CD4-positive, alpha-beta T cell (primary cell): ENCODE measurements around the gene CA7. TPM values are rescaled to one million over a fixed set of nuclear protein-coding genes. Genes with fewer than 3 reads are reported as not detected.

ENCODE experiments used
- ATAC-seq: fragments of 200-7000 bp; cut with Tn5 transposase; one replicate; pipeline ENCODE4 v1.10.0; 2022; ENCODE audit warnings: mild to moderate bottlenecking; ENCODE audit not compliant: poor library complexity
- CTCF ChIA-PET: fragments of 350-600 bp; sonication (Branson Sonifier 250); formaldehyde crosslinking; loops from one replicate; lab custom pipeline; 2021; ENCODE audit warnings: antibody characterized with exemption, inconsistent platforms; lab: Charles Lee
- POLR2A ChIA-PET: fragments of 350-600 bp; sonication (Branson Sonifier 250); formaldehyde crosslinking; loops from one replicate; lab custom pipeline; 2021; ENCODE audit warnings: antibody characterized with exemption, inconsistent platforms; lab: Charles Lee
- DNase-seq, 14 experiments: peaks; one replicate each; pipeline ENCODE4 v3.0.0-alpha.2; 2013 to 2020; ENCODE audit warnings: mixed read lengths in 2 of 14
- H3K27ac ChIP-seq, 2 donors: one replicate each; pipeline versions ENCODE4 v1.5.1 to v1.7.0; 2013; ENCODE audit warnings: low read length in 2 of 2, low read depth in 1 of 2, mild to moderate bottlenecking in 1 of 2
- H3K27me3 ChIP-seq, 2 experiments: 1 replicate in 1 of 2; 2 replicates in 1 of 2; pipeline versions ENCODE4 v1.6.1 to v1.7.0; 2013; ENCODE audit warnings: low read length in 2 of 2, control low read depth in 1 of 2, mild to moderate bottlenecking in 1 of 2, moderate library complexity in 1 of 2; ENCODE audit not compliant: insufficient read depth in 2 of 2, control insufficient read depth in 1 of 2
- H3K36me3 ChIP-seq: one replicate; pipeline ENCODE4 v1.6.1; 2013; ENCODE audit warnings: low read length, control low read depth; ENCODE audit not compliant: insufficient read depth
- H3K4me1 ChIP-seq: one replicate; pipeline ENCODE4 v1.6.1; 2013; ENCODE audit warnings: low read length, control low read depth; ENCODE audit not compliant: insufficient read depth
- H3K4me3 ChIP-seq: one replicate; pipeline ENCODE4 v1.5.1; 2013; ENCODE audit warnings: mild to moderate bottlenecking, low read length, moderate library complexity
- H3K9me3 ChIP-seq, 2 experiments: 1 replicate in 1 of 2; 2 replicates in 1 of 2; pipeline versions ENCODE4 v1.6.1 to v1.7.0; 2013; ENCODE audit warnings: low read length in 2 of 2, mild to moderate bottlenecking in 2 of 2, control low read depth in 1 of 2, moderate library complexity in 1 of 2; ENCODE audit not compliant: control insufficient read depth in 1 of 2, insufficient read depth in 1 of 2
- H3K27ac Mint-ChIP-seq: one replicate; pipeline ENCODE4 v1.8.0; 2020; ENCODE audit warnings: mixed read lengths
- H3K27me3 Mint-ChIP-seq: one replicate; pipeline ENCODE4 v1.8.0; 2021; ENCODE audit warnings: mixed read lengths
- H3K36me3 Mint-ChIP-seq: one replicate; pipeline ENCODE4 v1.8.0; 2021; ENCODE audit warnings: low read depth, mixed read lengths
- H3K4me1 Mint-ChIP-seq: one replicate; pipeline ENCODE4 v1.8.0; 2021; ENCODE audit warnings: low read depth, mixed read lengths
- H3K4me3 Mint-ChIP-seq: one replicate; pipeline ENCODE4 v1.8.0; 2020; ENCODE audit warnings: mild to moderate bottlenecking, mixed read lengths
- H3K9me3 Mint-ChIP-seq: one replicate; pipeline ENCODE4 v1.8.0; 2020; ENCODE audit warnings: mixed read lengths
- intact Hi-C, 2 experiments: fragments of 100-400 bp; cut with DNase I in 1 of 2; cut with micrococcal nuclease in 1 of 2; formaldehyde crosslinking; loops; one replicate each; pipeline versions ENCODE4 v1.15.1 to v1.9.0; 2023 to 2025; cut with DNase I, micrococcal nuclease
- total RNA-seq, 174 experiments: library from RNA in 2 of 174; stranded (reverse) in 2 of 174; gene quantifications; one replicate each; pipeline ENCODE4 v1.2.3 and lab custom pipeline; 2021 to 2026
- TF ChIP-seq, protein P1 (sequence below): fragments of 200-600 bp; IDR thresholded peaks from one replicate; pipeline ENCODE4 v1.8.0; 2022; ENCODE audit warnings: antibody characterized with exemption, mild to moderate bottlenecking

Gene CA7
- total RNA-seq, 2 experiments from 2014 or later: not detected

DNA sequence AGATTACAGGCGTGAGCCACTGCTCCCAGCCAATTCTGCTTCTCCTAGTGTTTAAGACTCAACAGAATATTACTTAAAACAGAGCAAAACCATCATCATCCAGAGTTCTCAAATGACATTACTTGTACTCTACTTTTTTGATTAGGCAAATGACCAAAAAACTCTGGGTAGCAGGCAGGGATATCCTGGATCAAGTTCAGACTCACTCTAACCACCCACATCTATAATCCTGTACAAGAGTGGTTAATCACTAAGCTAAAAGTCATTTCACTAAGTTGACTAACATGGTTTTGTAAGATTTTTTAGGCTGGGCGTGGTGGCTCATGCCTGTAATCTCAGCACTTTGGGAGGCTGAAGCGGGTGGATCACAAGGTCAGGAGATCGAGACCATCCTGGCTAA lies 20.2 kb upstream of the CA7 start:
- H3K27me3 Mint-ChIP-seq: no peaks in the 10 kb centered on the region
- no peaks in the 10 kb centered on the region for H3K9me3 ChIP-seq
- H3K4me1 Mint-ChIP-seq: peaks cover 43% of the 10 kb centered on the region
- peaks cover 14% of the 10 kb centered on the region for H3K4me1 ChIP-seq
- H3K27ac Mint-ChIP-seq: no peak overlapping the region
- intact Hi-C loops: no loop called here
- peaks cover 84% of the 10 kb centered on the region for H3K36me3 Mint-ChIP-seq
- TF ChIP-seq, protein P1, sequence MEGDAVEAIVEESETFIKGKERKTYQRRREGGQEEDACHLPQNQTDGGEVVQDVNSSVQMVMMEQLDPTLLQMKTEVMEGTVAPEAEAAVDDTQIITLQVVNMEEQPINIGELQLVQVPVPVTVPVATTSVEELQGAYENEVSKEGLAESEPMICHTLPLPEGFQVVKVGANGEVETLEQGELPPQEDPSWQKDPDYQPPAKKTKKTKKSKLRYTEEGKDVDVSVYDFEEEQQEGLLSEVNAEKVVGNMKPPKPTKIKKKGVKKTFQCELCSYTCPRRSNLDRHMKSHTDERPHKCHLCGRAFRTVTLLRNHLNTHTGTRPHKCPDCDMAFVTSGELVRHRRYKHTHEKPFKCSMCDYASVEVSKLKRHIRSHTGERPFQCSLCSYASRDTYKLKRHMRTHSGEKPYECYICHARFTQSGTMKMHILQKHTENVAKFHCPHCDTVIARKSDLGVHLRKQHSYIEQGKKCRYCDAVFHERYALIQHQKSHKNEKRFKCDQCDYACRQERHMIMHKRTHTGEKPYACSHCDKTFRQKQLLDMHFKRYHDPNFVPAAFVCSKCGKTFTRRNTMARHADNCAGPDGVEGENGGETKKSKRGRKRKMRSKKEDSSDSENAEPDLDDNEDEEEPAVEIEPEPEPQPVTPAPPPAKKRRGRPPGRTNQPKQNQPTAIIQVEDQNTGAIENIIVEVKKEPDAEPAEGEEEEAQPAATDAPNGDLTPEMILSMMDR: no peak
- DNase-seq (no peak), ATAC-seq (no peak)
- ChIA-PET CTCF (interaction anchor here (2.5 to 2.6 kb wide), 2 partner anchors 44 kb away, joined by 6 to 8 read pairs; no protein-coding TSS in a partner anchor), POLR2A (interaction anchor here (0.8 kb wide), 1 partner anchor 14 kb away, joined by 4 read pairs; no protein-coding TSS in a partner anchor)
- H3K4me3 ChIP-seq: no peak overlapping the region
- no peaks in the 10 kb centered on the region for H3K9me3 Mint-ChIP-seq
- no peak overlapping the region for H3K27ac ChIP-seq
- H3K27me3 ChIP-seq: no peaks in the 10 kb centered on the region
- peaks cover 63% of the 10 kb centered on the region for H3K36me3 ChIP-seq
- no peak overlapping the region for H3K4me3 Mint-ChIP-seq

DNA sequence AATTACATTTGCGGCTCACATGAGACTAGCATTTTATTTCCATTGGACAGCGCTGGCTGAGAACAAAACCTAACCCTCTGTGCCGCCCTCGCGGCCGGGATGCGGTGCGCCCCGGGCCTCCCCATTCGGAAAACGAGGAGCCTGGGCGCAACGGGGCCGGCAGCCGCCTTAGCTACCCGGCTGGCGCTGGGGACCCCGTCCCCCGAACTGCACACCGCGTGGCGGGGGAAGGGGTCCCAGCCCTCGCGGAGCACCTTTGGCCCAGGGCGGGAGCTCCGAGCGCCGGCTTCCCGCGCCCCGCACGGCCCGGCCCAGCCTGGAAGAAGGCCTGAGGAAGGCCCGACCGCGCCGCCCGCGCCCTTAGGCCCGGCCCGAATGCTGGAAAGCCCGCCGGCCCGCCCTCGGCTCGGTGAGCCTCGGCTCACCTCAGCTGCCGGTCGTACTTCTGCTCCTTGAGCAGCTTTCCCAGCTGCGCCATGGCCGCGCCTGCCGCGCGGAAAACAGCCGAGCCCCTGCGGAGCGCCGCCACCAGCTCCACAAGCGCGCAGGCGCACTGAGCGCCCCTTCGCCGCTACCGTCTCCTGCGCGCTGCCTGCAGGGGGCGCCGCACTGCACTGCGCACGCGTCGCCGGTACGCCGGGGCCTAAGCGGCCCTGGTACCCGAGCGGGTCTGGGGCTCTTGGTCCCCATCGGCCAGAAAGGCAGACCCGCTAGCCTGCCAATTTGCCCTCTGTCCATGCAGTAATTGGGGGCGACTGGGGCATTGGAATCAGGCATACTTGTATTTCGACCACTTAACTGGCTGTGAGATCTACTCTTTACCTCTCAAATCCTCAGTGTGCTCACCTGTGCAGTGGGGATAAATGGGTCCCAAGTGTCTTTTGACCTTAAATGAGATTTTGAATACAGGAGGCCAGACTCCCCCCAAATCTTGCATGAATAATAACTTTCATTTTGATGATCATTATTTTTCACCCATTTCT lies 13.5 kb upstream of the CA7 start, which contains the start of gene NAE1:
TSS of gene NAE1 (minus strand) at position 555 of the 983 bp plus-strand sequence. CDS start at position 478, 77 bp downstream.
- Mint-ChIP-seq H3K27me3 (no peaks in the 10 kb centered on the region), H3K36me3 (peaks cover 33% of the 10 kb centered on the region), H3K27ac (peak within 1 kb of the TSS; percentile 67), H3K4me3 (peak within 1 kb of the TSS; percentile 84), H3K9me3 (no peaks in the 10 kb centered on the region), H3K4me1 (peaks cover 38% of the 10 kb centered on the region)
- intact Hi-C loops: loop anchor here (2.0 kb wide), 2 partner anchors 38 to 80 kb away; partner anchors contain the start of gene DYNC1LI2 (in 1 of the 2)
- H3K9me3 ChIP-seq: no peaks in the 10 kb centered on the region
- H3K4me1 ChIP-seq: peaks cover 32% of the 10 kb centered on the region
- TF ChIP-seq, protein P1: peak; percentile 98
- POLR2A ChIA-PET: interaction anchor here (0.5 to 2.9 kb wide), 28 partner anchors 9 to 1619 kb away, joined by 3 to 32 read pairs (median 4); partner anchors contain the start of genes CKLF, DYNC1LI2 and PDP2
- H3K27ac ChIP-seq: peak within 1 kb of the TSS in 1 of 2 donors; percentile 55
- H3K27me3 ChIP-seq: peaks cover 0 to 4% of the 10 kb centered on the region in 2 experiments
- H3K4me3 ChIP-seq: peak within 1 kb of the TSS; percentile 68
- ATAC-seq (peak; percentile 94), DNase-seq (peak; percentile 76 to 97 (median 88))
- CTCF ChIA-PET: interaction anchor here (0.6 to 3.8 kb wide), 22 partner anchors 10 to 417 kb away, joined by 3 to 49 read pairs (median 4); partner anchors contain the start of genes DYNC1LI2, FHOD1 and PDP2
- H3K36me3 ChIP-seq: peaks cover 13% of the 10 kb centered on the region

DNA sequence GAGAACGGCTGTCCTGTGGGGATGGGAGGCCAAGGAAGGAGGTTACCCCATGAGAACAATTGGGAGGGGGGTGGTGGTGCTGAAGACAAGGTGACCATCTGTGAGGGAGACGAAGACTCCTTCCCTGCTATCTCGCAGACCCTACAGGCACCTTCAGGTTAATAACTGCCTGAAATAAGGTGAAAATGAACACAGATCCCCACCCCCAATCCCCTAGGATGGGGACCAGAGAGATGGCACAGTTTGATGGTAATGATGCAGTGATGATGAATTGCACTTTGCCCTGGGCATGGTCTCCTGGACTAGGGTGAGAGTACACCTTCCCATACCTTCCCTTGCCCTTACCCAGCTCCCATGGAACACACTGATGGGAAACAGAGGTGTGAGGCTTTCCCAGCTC lies 12.0 kb upstream of the CA7 start:
- peak overlapping the region; percentile 24 for H3K27ac Mint-ChIP-seq
- peaks cover 26% of the 10 kb centered on the region for H3K4me1 Mint-ChIP-seq
- H3K9me3 Mint-ChIP-seq: no peaks in the 10 kb centered on the region
- ATAC-seq (no peak), DNase-seq (no peak)
- H3K4me3 Mint-ChIP-seq: peak overlapping the region; percentile 66
- intact Hi-C loops: no loop called here
- no peak overlapping the region for H3K27ac ChIP-seq
- peaks cover 32% of the 10 kb centered on the region for H3K4me1 ChIP-seq
- H3K27me3 ChIP-seq: peaks cover 0 to 4% of the 10 kb centered on the region in 2 experiments
- no peaks in the 10 kb centered on the region for H3K36me3 ChIP-seq
- peaks cover 19% of the 10 kb centered on the region for H3K36me3 Mint-ChIP-seq
- ChIA-PET CTCF (interaction anchor here (1.9 to 3.8 kb wide), 3 partner anchors 37 to 49 kb away, joined by 13 to 49 read pairs (median 39); partner anchors contain the start of gene PDP2), POLR2A (no interaction called here)
- TF ChIP-seq, protein P1: no peak
- no peaks in the 10 kb centered on the region for H3K27me3 Mint-ChIP-seq
- H3K4me3 ChIP-seq: no peak overlapping the region
- H3K9me3 ChIP-seq: no peaks in the 10 kb centered on the region
